AG10803 (cell line): Measurements from ENCODE around the gene CNIH3.

Source experiments
- DNase-seq: peaks from one replicate; pipeline ENCODE4 v3.0.0; 2010; ENCODE audit warnings: low read depth
- H3K4me3 ChIP-seq: 2 replicates; pipeline ENCODE4 v1.5.1; 2011; ENCODE audit warnings: mild to moderate bottlenecking, low read length, control low read depth
- CTCF ChIP-seq: conservative IDR thresholded peaks from 2 replicates; pipeline ENCODE4 v1.5.1; 2011; ENCODE audit warnings: mild to moderate bottlenecking, low read length, control low read depth, inconsistent platforms

The CNIH3 gene

GRCh38 chr1:224759681-224760091, 143.6 kb downstream of the CNIH3 start:
- TF ChIP-seq CTCF, result no peak
- no peak for DNase-seq
- no peak overlapping the region for H3K4me3 ChIP-seq

GRCh38 chr1:224760163-224760562, 144.0 kb downstream of the CNIH3 start:
- no peak for DNase-seq
- TF ChIP-seq CTCF, result no peak
- no peak overlapping the region for H3K4me3 ChIP-seq

GRCh38 chr1:224761245-224761644, 145.1 kb downstream of the CNIH3 start:
- TF ChIP-seq CTCF, result no peak

GRCh38 chr1:224762046-224762445, 145.9 kb downstream of the CNIH3 start:
- no peak overlapping the region for H3K4me3 ChIP-seq
- TF ChIP-seq CTCF, result no peak
- DNase-seq, result no peak

More at GRCh38 chr1:224761245-224761644, 145.1 kb downstream of the CNIH3 start:
- no peak overlapping the region for H3K4me3 ChIP-seq
- DNase-seq, result no peak

GRCh38 chr1:224762701-224763100, 146.6 kb downstream of the CNIH3 start:
- DNase-seq, result no peak
- no peak overlapping the region for H3K4me3 ChIP-seq
- no peak for TF ChIP-seq CTCF

- TF ChIP-seq CTCF, result no peak
- DNase-seq, result peak; percentile 28
- no peak overlapping the region for H3K4me3 ChIP-seq
Observed at GRCh38 chr1:224763126-224763775, 147.1 kb downstream of the CNIH3 start.

- no peak for DNase-seq
- H3K4me3 ChIP-seq, result no peak overlapping the region
- no peak for TF ChIP-seq CTCF
Observed at GRCh38 chr1:224766266-224766665, 150.1 kb downstream of the CNIH3 start.
